Neuronal stem cell (in vitro differentiated cells): ENCODE measurements around the gene CNOT2.

Experiments
- DNase-seq: peaks from one replicate; pipeline ENCODE4 v3.0.0-alpha.2; 2013; ENCODE audit warnings: low spot score
- H2AFZ ChIP-seq: one replicate; pipeline ENCODE4 v1.6.1; 2013; ENCODE audit warnings: mild to moderate bottlenecking, low read length, inconsistent platforms
- H2AK5ac ChIP-seq: 2 replicates; pipeline ENCODE4 v1.6.1; 2013; ENCODE audit warnings: low read depth, mild to moderate bottlenecking, inconsistent platforms, low read length, moderate library complexity, mixed read lengths
- H2BK120ac ChIP-seq: 2 replicates; pipeline ENCODE4 v1.6.1; 2013; ENCODE audit warnings: low read depth, mild to moderate bottlenecking, inconsistent platforms, low read length, moderate library complexity, mixed read lengths
- H2BK12ac ChIP-seq: one replicate; pipeline ENCODE4 v1.6.1; 2013; ENCODE audit warnings: low read length, inconsistent platforms
- H2BK15ac ChIP-seq: 2 replicates; pipeline ENCODE4 v1.6.1; 2013; ENCODE audit warnings: mild to moderate bottlenecking, low read length, inconsistent platforms, mixed read lengths
- H2BK5ac ChIP-seq: one replicate; pipeline ENCODE4 v1.6.1; 2013; ENCODE audit warnings: inconsistent platforms, mild to moderate bottlenecking, low read length, moderate library complexity
- H3K14ac ChIP-seq: one replicate; pipeline ENCODE4 v1.6.1; 2013; ENCODE audit warnings: low read length, inconsistent platforms
- H3K18ac ChIP-seq: 2 replicates; pipeline ENCODE4 v1.6.1; 2013; ENCODE audit warnings: low read length, inconsistent platforms
- H3K23ac ChIP-seq: 2 replicates; pipeline ENCODE4 v1.6.1; 2013; ENCODE audit warnings: low read depth, mild to moderate bottlenecking, mixed read lengths, low read length, inconsistent platforms; ENCODE audit not compliant: poor library complexity
- H3K27ac ChIP-seq: replicated peaks from 3 replicates; pipeline ENCODE4 v1.5.1; 2013; ENCODE audit warnings: low read length, inconsistent platforms
- H3K27me3 ChIP-seq, 3 experiments: 2 replicates each; pipeline ENCODE4 v1.6.1; 2013; ENCODE audit warnings: low read length in 3 of 3, mild to moderate bottlenecking in 2 of 3, inconsistent platforms in 1 of 3, low read depth in 1 of 3, mixed read lengths in 1 of 3, moderate library complexity in 1 of 3; ENCODE audit not compliant: control insufficient read depth in 3 of 3, insufficient read depth in 3 of 3
- H3K36me3 ChIP-seq, 2 donors: replicated peaks in 1 of 2; 2 replicates each; pipeline ENCODE4 v1.6.1; 2013; ENCODE audit warnings: low read length in 2 of 2; ENCODE audit not compliant: control insufficient read depth in 2 of 2, insufficient read depth in 2 of 2
- H3K4ac ChIP-seq: 2 replicates; pipeline ENCODE4 v1.6.1; 2013; ENCODE audit warnings: inconsistent platforms, mild to moderate bottlenecking, low read length, moderate library complexity
- H3K4me1 ChIP-seq, 2 donors: 1 replicate in 1 of 2; 2 replicates in 1 of 2; pipeline ENCODE4 v1.6.1; 2013; ENCODE audit warnings: low read length in 2 of 2, low read depth in 1 of 2; ENCODE audit not compliant: control insufficient read depth in 2 of 2, insufficient read depth in 1 of 2
- H3K4me2 ChIP-seq: one replicate; pipeline ENCODE4 v1.6.1; 2013; ENCODE audit warnings: mild to moderate bottlenecking, low read length, inconsistent platforms; ENCODE audit not compliant: insufficient read depth, poor library complexity, severe bottlenecking
- H3K4me3 ChIP-seq, 2 donors: 2 replicates each; pipeline ENCODE4 v1.5.1; 2013; ENCODE audit warnings: low read length in 2 of 2, mild to moderate bottlenecking in 2 of 2, inconsistent platforms in 1 of 2, moderate library complexity in 1 of 2
- H3K79me1 ChIP-seq: one replicate; pipeline ENCODE4 v1.6.1; 2013; ENCODE audit warnings: low read depth, mild to moderate bottlenecking, inconsistent platforms, low read length, moderate library complexity
- H3K9ac ChIP-seq: one replicate; pipeline ENCODE4 v1.6.1; 2013; ENCODE audit warnings: mild to moderate bottlenecking, low read depth, low read length, inconsistent platforms; ENCODE audit not compliant: poor library complexity
- H3K9me3 ChIP-seq, 2 donors: replicated peaks in 1 of 2; 2 replicates each; pipeline versions ENCODE3 to v1.6.1; 2013; ENCODE audit warnings: low read length in 2 of 2, mild to moderate bottlenecking in 2 of 2, inconsistent platforms in 1 of 2, low read depth in 1 of 2, mixed read lengths in 1 of 2, moderate library complexity in 1 of 2; ENCODE audit not compliant: control insufficient read depth in 2 of 2, insufficient read depth in 1 of 2
- H4K8ac ChIP-seq: one replicate; pipeline ENCODE4 v1.6.1; 2013; ENCODE audit warnings: low read depth, mild to moderate bottlenecking, inconsistent platforms, low read length, moderate library complexity
- H4K91ac ChIP-seq: one replicate; pipeline ENCODE4 v1.6.1; 2013; ENCODE audit warnings: low read length, low read depth, mild to moderate bottlenecking, inconsistent platforms; ENCODE audit not compliant: poor library complexity
- WGBS, 2 donors: extraction: QIAGEN DNeasy Blood & Tissue Kit; methylation state at CpG; one replicate each; pipeline ENCODE4 v1.1.7; 2013; ENCODE audit warnings: missing lambda C conversion rate in 2 of 2, mixed read lengths in 1 of 2; ENCODE audit not compliant: insufficient read length in 2 of 2, insufficient replicate concordance in 1 of 2; ENCODE audit errors: extremely low coverage in 2 of 2; 5-methylcytosine and 5-hydroxymethylcytosine counted together

CNOT2 gene

DNA sequence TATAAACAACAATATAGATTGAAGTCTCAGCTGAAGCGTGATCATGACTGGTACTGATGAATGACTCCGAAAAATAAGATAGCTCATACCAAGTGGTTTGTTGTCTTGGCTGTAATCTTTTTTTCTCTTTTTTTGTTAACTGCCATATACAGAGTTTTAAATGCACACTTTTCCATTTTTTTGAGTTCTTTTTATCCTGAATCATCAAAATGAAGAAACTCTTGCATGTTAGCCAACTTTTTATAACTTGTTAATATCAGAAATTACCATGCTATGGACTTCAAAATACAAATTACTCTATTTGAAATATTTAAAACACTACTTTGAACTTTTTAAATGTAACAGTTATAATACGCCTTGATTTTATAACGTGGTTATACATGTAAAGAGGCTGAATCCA lies 112.7 kb downstream of the CNOT2 start:
- H2AK5ac ChIP-seq, result no peak overlapping the region

DNA sequence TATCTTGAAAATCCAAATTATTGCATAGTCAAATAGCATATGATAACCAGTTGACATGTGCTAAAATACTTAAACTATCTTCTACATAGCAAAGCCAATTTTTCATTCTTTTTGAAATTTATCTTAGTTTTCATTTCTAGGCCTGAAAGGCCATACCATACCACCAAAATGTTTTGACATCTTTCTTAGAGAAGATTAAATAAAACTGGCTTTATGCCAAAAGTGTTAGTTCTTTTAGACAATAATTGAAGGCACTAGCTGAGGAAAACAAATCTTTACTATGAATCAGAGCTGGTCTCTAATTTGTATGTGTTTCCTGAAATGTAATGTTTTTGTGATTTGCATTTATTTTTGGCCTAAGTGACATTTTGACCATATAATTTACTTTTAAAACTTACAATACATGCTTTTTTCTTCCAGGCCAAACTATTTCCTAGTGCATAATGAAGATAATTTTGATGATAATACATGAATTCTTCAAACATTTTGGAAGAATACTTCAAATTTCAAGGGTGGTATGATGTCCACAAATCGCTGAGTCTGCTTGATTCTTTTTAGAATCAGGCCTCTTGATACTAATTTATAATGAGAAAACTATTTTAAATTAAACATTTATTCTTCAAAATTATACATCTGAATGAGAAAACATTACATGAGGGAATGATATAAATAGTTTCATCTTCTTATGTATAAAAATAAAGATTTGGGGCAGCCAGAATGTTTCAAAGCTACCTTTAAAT lies 116.4 kb downstream of the CNOT2 start:
- no peak overlapping the region for H3K4me3 ChIP-seq
- H3K9me3 ChIP-seq, result peaks cover 0 to 4% of the 10 kb centered on the region in 2 donors
- no peak overlapping the region for H4K8ac ChIP-seq
- no CpG with 5 or more reads among the region's 1 CpG for WGBS, 2 donors
- no peak overlapping the region for H2BK15ac ChIP-seq
- H2AK5ac ChIP-seq, result no peak overlapping the region
- H3K27me3 ChIP-seq, result peaks cover 0 to 6% (median 0%) of the 10 kb centered on the region in 3 experiments
- no peak overlapping the region for H3K9ac ChIP-seq
- no peak overlapping the region for H3K23ac ChIP-seq
- H3K79me1 ChIP-seq, result no peaks in the 10 kb centered on the region
- H2BK5ac ChIP-seq, result no peak overlapping the region
- no peak overlapping the region for H4K91ac ChIP-seq
- no peak overlapping the region for H3K14ac ChIP-seq
- no peaks in the 10 kb centered on the region for H3K4me1 ChIP-seq
- H2BK12ac ChIP-seq, result no peak overlapping the region
- H2AFZ ChIP-seq, result no peak overlapping the region
- H3K4me2 ChIP-seq, result no peak overlapping the region
- no peak overlapping the region for H3K18ac ChIP-seq
- H2BK120ac ChIP-seq, result no peak overlapping the region
- H3K4ac ChIP-seq, result no peak overlapping the region
- DNase-seq, result no peak
- H3K27ac ChIP-seq, result no peak overlapping the region
- H3K36me3 ChIP-seq, result peaks cover under 1 to 14% of the 10 kb centered on the region in 2 donors

More for the DNA sequence above, 112.7 kb downstream of the CNOT2 start:
- Histone ChIP-seq H2BK15ac (no peak overlapping the region), H3K4ac (no peak overlapping the region), H2BK120ac (no peak overlapping the region), H3K4me1 (no peaks in the 10 kb centered on the region), H3K14ac (no peak overlapping the region), H3K36me3 (peaks cover 4 to 50% of the 10 kb centered on the region in 2 donors), H3K9me3 (no peaks in the 10 kb centered on the region), H3K4me2 (no peak overlapping the region), H3K23ac (no peak overlapping the region), H4K91ac (no peak overlapping the region), H3K27ac (no peak overlapping the region), H3K79me1 (no peaks in the 10 kb centered on the region), H3K9ac (no peak overlapping the region), H4K8ac (no peak overlapping the region), H2BK5ac (no peak overlapping the region), H3K27me3 (no peaks in the 10 kb centered on the region), H2BK12ac (no peak overlapping the region), H3K18ac (no peak overlapping the region), H3K4me3 (no peak overlapping the region), H2AFZ (no peak overlapping the region)
- no CpG with 5 or more reads among the region's 4 CpGs for WGBS, 2 donors
- DNase-seq, result no peak

DNA sequence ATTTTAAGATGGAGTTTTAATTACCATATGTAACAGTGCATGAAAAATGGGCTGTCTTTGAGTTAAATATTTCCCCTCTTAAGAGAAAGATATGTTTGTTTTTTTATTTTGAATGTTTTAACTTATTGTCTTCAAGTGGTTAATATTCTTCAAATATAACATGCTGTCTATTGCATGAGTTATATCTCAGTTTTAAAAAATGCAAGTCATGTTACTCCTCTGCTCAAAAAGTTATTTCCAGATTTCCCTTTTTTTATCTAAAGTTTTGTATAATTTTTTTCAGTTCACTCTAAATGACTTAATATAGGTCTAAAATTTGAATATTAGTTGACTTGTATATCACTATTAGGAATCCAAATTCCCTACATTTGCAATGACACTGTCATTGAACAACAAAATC lies 117.0 kb downstream of the CNOT2 start:
- Histone ChIP-seq H3K27ac (no peak overlapping the region), H3K4me2 (no peak overlapping the region), H2AK5ac (no peak overlapping the region), H3K36me3 (peaks cover 0 to 8% of the 10 kb centered on the region in 2 donors), H3K9me3 (peaks cover 0 to 4% of the 10 kb centered on the region in 2 donors), H2AFZ (no peak overlapping the region), H3K4ac (no peak overlapping the region), H3K4me1 (peaks cover under 1 to 1% of the 10 kb centered on the region in 2 donors), H2BK15ac (no peak overlapping the region), H3K79me1 (no peaks in the 10 kb centered on the region), H3K27me3 (peaks cover 0 to 12% (median 3%) of the 10 kb centered on the region in 3 experiments), H4K8ac (no peak overlapping the region), H3K14ac (no peak overlapping the region), H3K4me3 (no peak overlapping the region), H2BK12ac (no peak overlapping the region), H3K18ac (no peak overlapping the region), H4K91ac (no peak overlapping the region), H3K23ac (no peak overlapping the region), H2BK120ac (no peak overlapping the region), H3K9ac (no peak overlapping the region), H2BK5ac (no peak overlapping the region)
- DNase-seq, result no peak

DNA sequence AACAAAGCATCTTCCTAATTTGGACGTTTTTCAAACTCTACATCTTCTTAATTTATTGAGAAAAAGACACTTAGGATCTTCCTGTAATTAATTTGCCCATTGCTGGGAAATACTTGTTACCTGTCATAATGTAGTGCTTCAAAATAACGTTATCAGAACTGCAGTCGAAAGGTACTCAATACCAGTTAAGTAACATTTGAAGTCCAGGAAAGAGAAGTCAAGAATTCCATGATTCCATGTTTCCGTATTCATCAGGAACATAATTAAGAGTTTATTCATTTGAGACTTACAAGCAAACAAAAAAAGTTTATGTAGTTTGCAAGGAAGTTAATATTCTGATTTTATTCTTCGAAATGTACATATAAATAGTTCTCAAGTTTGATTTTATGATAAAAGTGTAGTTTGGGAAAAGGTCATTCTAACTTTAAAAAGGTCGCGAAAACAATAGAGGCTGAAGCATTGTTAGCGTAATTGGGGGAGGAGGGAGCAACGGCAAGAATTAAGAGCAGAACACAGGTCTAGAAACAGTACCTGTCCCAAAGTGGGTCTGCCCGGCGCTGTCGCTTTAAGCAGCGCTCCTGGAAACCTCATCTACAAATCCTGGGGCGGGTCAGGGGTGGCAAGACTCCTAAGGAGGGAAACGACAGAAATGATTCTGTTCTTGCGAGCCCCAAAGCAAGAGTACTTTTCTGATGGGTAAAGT lies 121.6 kb downstream of the CNOT2 start:
- H3K4me1 ChIP-seq, result peaks cover 3 to 4% of the 10 kb centered on the region in 2 donors
- H3K14ac ChIP-seq, result no peak overlapping the region
- WGBS, 2 donors, result no CpG with 5 or more reads among the region's 16 CpGs
- peaks cover 0 to 22% (median 13%) of the 10 kb centered on the region in 3 experiments for H3K27me3 ChIP-seq
- H3K79me1 ChIP-seq, result no peaks in the 10 kb centered on the region
- no peak overlapping the region for H3K9ac ChIP-seq
- no peaks in the 10 kb centered on the region for H3K36me3 ChIP-seq
- no peak overlapping the region for H4K91ac ChIP-seq
- no peak overlapping the region for H2BK15ac ChIP-seq
- H2BK12ac ChIP-seq, result no peak overlapping the region
- no peak overlapping the region for H2AK5ac ChIP-seq
- no peak overlapping the region for H3K18ac ChIP-seq
- H3K23ac ChIP-seq, result no peak overlapping the region
- H2BK5ac ChIP-seq, result no peak overlapping the region
- H3K4ac ChIP-seq, result no peak overlapping the region
- peaks cover 0 to 4% of the 10 kb centered on the region in 2 donors for H3K9me3 ChIP-seq
- H2BK120ac ChIP-seq, result no peak overlapping the region
- peak overlapping the region; percentile 90 for H3K4me2 ChIP-seq
- no peak overlapping the region for H4K8ac ChIP-seq
- peak overlapping the region; percentile 78 to 83 for H3K4me3 ChIP-seq
- H3K27ac ChIP-seq, result no peak overlapping the region
- peak overlapping the region; percentile 99 for H2AFZ ChIP-seq
- peak; percentile 11 for DNase-seq
